OCI-LY3 (cell line): ENCODE data around the gene THSD7B.

Source experiments
- H2AFZ ChIP-seq: fragments of 200-600, 300-600 bp; shearing (Covaris generic); 2 replicates; pipeline ENCODE4 v1.6.0; 2014; ENCODE audit warnings: antibody characterized with exemption, low read depth, low read length
- H3K27ac ChIP-seq: fragments of 200-600, 300-600 bp; sonication (generic); 2 replicates; pipeline ENCODE4 v1.5.1; 2014; ENCODE audit warnings: mild to moderate bottlenecking, low read length, moderate library complexity, mixed read lengths
- H3K27me3 ChIP-seq: fragments of 200-600, 300-600 bp; sonication (generic); 2 replicates; pipeline ENCODE4 v1.6.1; 2014; ENCODE audit warnings: low read depth, low read length, mixed read lengths
- H3K36me3 ChIP-seq: fragments of 200-600, 300-600 bp; sonication (generic); replicated peaks from 2 replicates; pipeline ENCODE3; 2014; ENCODE audit warnings: low read depth, low read length, mixed read lengths
- H3K4me1 ChIP-seq: fragments of 300-600, 200-600 bp; sonication (generic); 2 replicates; pipeline ENCODE4 v1.6.1; 2014; ENCODE audit warnings: low read length, mixed read lengths
- H3K4me2 ChIP-seq: fragments of 200-600, 300-600 bp; sonication (generic); 2 replicates; pipeline ENCODE4 v1.6.1; 2014; ENCODE audit warnings: low read length, mixed read lengths
- H3K4me3 ChIP-seq: fragments of 300-600, 200-600 bp; sonication (generic); 2 replicates; pipeline ENCODE4 v1.5.1; 2014; ENCODE audit warnings: antibody characterized with exemption, mild to moderate bottlenecking, low read length, moderate library complexity
- H3K79me2 ChIP-seq: fragments of 300-600, 200-600 bp; shearing (Covaris generic); 2 replicates; pipeline ENCODE4 v1.6.1; 2014; ENCODE audit warnings: mild to moderate bottlenecking, low read length, mixed read lengths
- H3K9ac ChIP-seq: fragments of 300-600, 200-600 bp; shearing (Covaris generic); 2 replicates; pipeline ENCODE4 v1.6.0; 2014; ENCODE audit warnings: mild to moderate bottlenecking, low read length, moderate library complexity
- H3K9me3 ChIP-seq: fragments of 200-600, 300-600 bp; shearing (Covaris generic); 2 replicates; pipeline ENCODE4 v1.6.1; 2014; ENCODE audit warnings: low read length, mixed read lengths; ENCODE audit not compliant: insufficient read depth
- H4K20me1 ChIP-seq: fragments of 200-600, 300-600 bp; sonication (generic); 2 replicates; pipeline ENCODE4 v1.6.1; 2016; ENCODE audit warnings: low read length, mixed read lengths; ENCODE audit not compliant: insufficient read depth
- CTCF ChIP-seq: fragments of 200-600, 300-600 bp; sonication (generic); IDR thresholded peaks from 2 replicates; pipeline ENCODE4 v1.5.1; 2014; ENCODE audit warnings: antibody characterized with exemption, low read length, low read depth
- EZH2phosphoT487 ChIP-seq: fragments of 200-600 bp; shearing (Covaris generic); IDR thresholded peaks from 2 replicates; pipeline ENCODE4 v1.6.1; 2018; ENCODE audit warnings: antibody characterized with exemption, mixed run types, low read depth

THSD7B gene

GRCh38 chr2:137262594-137262993 lies 497.2 kb downstream of the THSD7B start:
- Histone ChIP-seq H4K20me1 (no peaks in the 10 kb centered on the region), H3K9me3 (no peaks in the 10 kb centered on the region), H3K27ac (no peak overlapping the region), H3K4me3 (no peak overlapping the region), H3K4me1 (no peaks in the 10 kb centered on the region), H3K4me2 (no peak overlapping the region), H3K9ac (no peak overlapping the region), H3K36me3 (no peaks in the 10 kb centered on the region), H3K27me3 (no peaks in the 10 kb centered on the region), H2AFZ (no peak overlapping the region), H3K79me2 (no peaks in the 10 kb centered on the region)
- TF ChIP-seq EZH2phosphoT487 (no peak), CTCF (no peak)

- TF ChIP-seq CTCF: no peak
- no peak for TF ChIP-seq EZH2phosphoT487
- Histone ChIP-seq H3K9ac (no peak overlapping the region), H3K9me3 (no peaks in the 10 kb centered on the region), H3K27me3 (no peaks in the 10 kb centered on the region), H3K79me2 (no peaks in the 10 kb centered on the region), H3K4me2 (peak overlapping the region; percentile 21; the same call in 1 of the 2 replicates), H3K4me1 (peaks cover 9% of the 10 kb centered on the region), H4K20me1 (no peaks in the 10 kb centered on the region), H2AFZ (no peak overlapping the region), H3K36me3 (no peaks in the 10 kb centered on the region), H3K27ac (no peak overlapping the region), H3K4me3 (no peak overlapping the region)
Measured at GRCh38 chr2:137287913-137288639, 522.7 kb downstream of the THSD7B start.

GRCh38 chr2:137291836-137292570 lies 526.7 kb downstream of the THSD7B start:
- Histone ChIP-seq H3K4me2 (no peak overlapping the region), H3K4me1 (peaks cover 9% of the 10 kb centered on the region), H4K20me1 (no peaks in the 10 kb centered on the region), H3K9ac (no peak overlapping the region), H3K36me3 (no peaks in the 10 kb centered on the region), H3K9me3 (no peaks in the 10 kb centered on the region), H2AFZ (no peak overlapping the region), H3K79me2 (no peaks in the 10 kb centered on the region), H3K27me3 (no peaks in the 10 kb centered on the region), H3K27ac (no peak overlapping the region), H3K4me3 (no peak overlapping the region)
- TF ChIP-seq CTCF (no peak), EZH2phosphoT487 (no peak)

GRCh38 chr2:137298377-137298776 lies 533.0 kb downstream of the THSD7B start:
- TF ChIP-seq CTCF (no peak), EZH2phosphoT487 (no peak)
- Histone ChIP-seq H2AFZ (no peak overlapping the region), H3K9me3 (no peaks in the 10 kb centered on the region), H3K4me2 (no peak overlapping the region), H3K79me2 (no peaks in the 10 kb centered on the region), H3K27ac (no peak overlapping the region), H4K20me1 (no peaks in the 10 kb centered on the region), H3K9ac (no peak overlapping the region), H3K27me3 (no peaks in the 10 kb centered on the region), H3K36me3 (no peaks in the 10 kb centered on the region), H3K4me3 (no peak overlapping the region), H3K4me1 (no peaks in the 10 kb centered on the region)
